LNCaP clone FGC (cell line): ENCODE measurements around the gene DDX5.
"Not testable (repeated sequence)": the region's sequence is repeated elsewhere in the genome, so short reads cannot be mapped to it uniquely, and the experiment has no call there.

Source experiments
- DNase-seq: peaks from one replicate; pipeline ENCODE4 v3.0.0-alpha.2; 2011; ENCODE audit warnings: low read depth
- H3K4me3 ChIP-seq: 2 replicates; pipeline ENCODE4 v1.5.1; 2011; ENCODE audit warnings: mild to moderate bottlenecking, low read depth, low read length, control low read depth
- TF ChIP-seq, protein P1 (sequence below): IDR thresholded peaks from 2 replicates; pipeline ENCODE4 v1.5.1; 2012; ENCODE audit warnings: mild to moderate bottlenecking; ENCODE audit not compliant: control insufficient read depth, insufficient read depth; ENCODE audit errors: extremely low read depth

The DDX5 gene

GRCh38 chr17:64466019-64466735 is 39.9 kb downstream of the DDX5 start:
- no peak overlapping the region for H3K4me3 ChIP-seq
- TF ChIP-seq, protein P1, sequence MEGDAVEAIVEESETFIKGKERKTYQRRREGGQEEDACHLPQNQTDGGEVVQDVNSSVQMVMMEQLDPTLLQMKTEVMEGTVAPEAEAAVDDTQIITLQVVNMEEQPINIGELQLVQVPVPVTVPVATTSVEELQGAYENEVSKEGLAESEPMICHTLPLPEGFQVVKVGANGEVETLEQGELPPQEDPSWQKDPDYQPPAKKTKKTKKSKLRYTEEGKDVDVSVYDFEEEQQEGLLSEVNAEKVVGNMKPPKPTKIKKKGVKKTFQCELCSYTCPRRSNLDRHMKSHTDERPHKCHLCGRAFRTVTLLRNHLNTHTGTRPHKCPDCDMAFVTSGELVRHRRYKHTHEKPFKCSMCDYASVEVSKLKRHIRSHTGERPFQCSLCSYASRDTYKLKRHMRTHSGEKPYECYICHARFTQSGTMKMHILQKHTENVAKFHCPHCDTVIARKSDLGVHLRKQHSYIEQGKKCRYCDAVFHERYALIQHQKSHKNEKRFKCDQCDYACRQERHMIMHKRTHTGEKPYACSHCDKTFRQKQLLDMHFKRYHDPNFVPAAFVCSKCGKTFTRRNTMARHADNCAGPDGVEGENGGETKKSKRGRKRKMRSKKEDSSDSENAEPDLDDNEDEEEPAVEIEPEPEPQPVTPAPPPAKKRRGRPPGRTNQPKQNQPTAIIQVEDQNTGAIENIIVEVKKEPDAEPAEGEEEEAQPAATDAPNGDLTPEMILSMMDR, result no peak
- DNase-seq, result no peak

GRCh38 chr17:64461788-64462187 is 44.3 kb downstream of the DDX5 start:
- no peak for DNase-seq
- H3K4me3 ChIP-seq, result no peak overlapping the region
- TF ChIP-seq, protein P1, result no peak

DNA sequence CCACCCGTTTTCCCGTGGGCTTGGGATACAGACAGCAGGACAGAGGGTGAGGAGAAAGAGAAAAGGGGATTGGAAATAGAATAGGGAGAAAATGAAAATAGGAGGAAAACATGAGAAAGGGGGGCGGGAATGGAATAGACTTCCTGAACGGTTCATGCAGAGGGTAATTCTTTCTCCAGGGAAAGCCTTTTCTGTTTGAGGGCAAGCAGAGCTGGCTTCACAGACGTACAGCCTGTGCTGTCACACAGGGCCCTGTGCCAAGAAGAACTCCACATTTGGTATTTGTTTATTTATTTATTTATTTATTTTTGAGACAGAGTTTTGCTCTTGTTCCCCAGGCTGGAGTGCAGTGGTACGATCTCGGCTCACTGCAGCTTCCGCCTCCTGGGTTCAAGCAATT is 45.1 kb downstream of the DDX5 start:
- TF ChIP-seq, protein P1, result no peak
- DNase-seq, result peak; percentile 23
- H3K4me3 ChIP-seq, result no peak overlapping the region

GRCh38 chr17:64459818-64460217 is 46.3 kb downstream of the DDX5 start:
- not testable (repeated sequence) for H3K4me3 ChIP-seq, DNase-seq

DNA sequence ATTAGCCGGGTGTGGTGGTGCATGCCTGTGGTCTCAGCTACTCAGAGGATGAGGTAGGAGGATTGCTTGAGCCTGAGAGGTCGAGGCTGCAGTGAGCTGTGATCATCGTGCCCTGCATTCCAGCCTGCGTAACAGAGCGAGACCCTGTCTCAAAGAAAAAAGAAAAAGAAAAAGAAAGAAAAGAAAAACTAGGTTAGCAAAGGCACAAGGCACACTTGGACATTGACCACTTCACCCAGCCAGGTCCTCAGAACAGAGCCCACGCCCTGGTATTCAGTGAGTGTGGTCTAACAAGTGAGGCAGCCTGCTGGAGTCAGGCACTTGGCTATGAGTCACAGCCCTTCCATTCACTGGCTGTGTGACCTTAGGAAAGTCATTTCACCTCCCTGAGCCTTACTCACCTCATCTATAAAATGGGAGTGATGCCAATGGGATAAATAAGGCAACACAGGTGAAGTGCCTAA is 46.8 kb downstream of the DDX5 start:
- no peak for DNase-seq

GRCh38 chr17:64458756-64459155 is 47.3 kb downstream of the DDX5 start:
- no peak overlapping the region for H3K4me3 ChIP-seq
- TF ChIP-seq, protein P1, result no peak
- no peak for DNase-seq

More for the DNA sequence above, 46.8 kb downstream of the DDX5 start:
- no peak overlapping the region for H3K4me3 ChIP-seq
- TF ChIP-seq, protein P1, result no peak

DNA sequence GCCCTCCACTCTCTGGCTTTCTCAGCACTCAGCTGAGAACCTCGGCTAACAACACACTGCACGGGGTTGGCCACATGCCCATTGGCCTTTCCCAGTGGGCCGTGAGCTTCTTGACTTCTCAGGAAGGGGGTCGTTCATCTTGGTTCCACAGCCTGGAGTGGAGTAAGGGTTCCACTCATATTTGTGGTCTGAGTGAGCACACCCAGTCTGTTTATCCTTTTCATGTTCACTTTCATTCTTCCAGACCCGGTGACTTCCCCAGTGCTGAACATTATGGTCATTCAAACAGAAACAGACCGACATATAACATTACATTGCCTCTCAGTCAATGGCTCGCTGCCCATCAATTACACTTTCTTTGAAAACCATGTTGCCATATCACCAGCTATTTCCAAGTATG is 48.9 kb downstream of the DDX5 start:
- no peak for DNase-seq
- TF ChIP-seq, protein P1, result no peak

More for the DNA sequence above, 48.9 kb downstream of the DDX5 start:
- H3K4me3 ChIP-seq, result no peak overlapping the region
